ENCODE measurements around the gene FABP3. TPM values are rescaled to one million over a fixed set of nuclear protein-coding genes. Genes with fewer than 3 reads are reported as not detected.

Gene FABP3
- total and polyA plus RNA-seq, 2 donors (not counting 3 experiments of a cell fraction or from before 2014, with no cell fraction given), result 0.84 to 2.6 TPM

GRCh38 chr1:31396633-31397351, 23.9 kb upstream of the FABP3 start:
- no peak overlapping the region for H3K9ac ChIP-seq (replicated peaks; ENCODE audit: extremely low read depth, insufficient read depth, low read length)
- no peak overlapping the region for H3K4me2 ChIP-seq (ENCODE audit: insufficient read depth, low read length)
- DNase-seq (ENCODE audit: low read depth, low spot score) (no peak), FAIRE-seq (no peak)
- no peaks in the 10 kb centered on the region for H3K36me3 ChIP-seq (ENCODE audit: control insufficient read depth in 2 of 2, extremely low read depth in 1 of 2, insufficient read depth in 2 of 2, low read length in 2 of 2)
- ChIA-PET CTCF (interaction anchor here (1.0 to 13.9 kb wide), 3 partner anchors 23 to 152 kb away, joined by 3 to 236 read pairs (median 36); partner anchors contain the start of gene SERINC2), POLR2A (no interaction called here)
- intact Hi-C loops (cut with micrococcal nuclease), result loop anchor here (10.0 kb wide), 3 partner anchors 212 to 388 kb away; partner anchors contain the start of gene HCRTR1
- dilution Hi-C loops (cut with MboI; ENCODE audit: extremely low pct_ligation_motif_present, low sequenced_read_pairs), result no loop called here
- no peak overlapping the region for H3K27ac ChIP-seq (ENCODE audit: insufficient read depth, low read depth, low read length)
- peaks cover 5% of the 10 kb centered on the region for H3K4me1 ChIP-seq (ENCODE audit: control insufficient read depth, extremely low read depth, insufficient read depth, low read length)
- no peaks in the 10 kb centered on the region for H4K20me1 ChIP-seq (replicated peaks; ENCODE audit: control insufficient read depth, extremely low read depth, insufficient read depth, low read length)
- TF ChIP-seq FOS (IDR thresholded peaks at IDR 0.05; ENCODE audit: borderline replicate concordance, insufficient read depth, low read length) (no peak), MYC (IDR thresholded peaks at IDR 0.05; ENCODE audit: low read depth, low read length) (no peak), CTCF (IDR thresholded peaks at IDR 0.05; ENCODE audit: extremely low read depth in 1 of 2, insufficient read depth in 1 of 2, low read depth in 1 of 2, low read length in 2 of 2) (peak; percentile 8 to 11), MAX (IDR thresholded peaks at IDR 0.05; ENCODE audit: insufficient read depth, insufficient read length) (no peak), GATA2 (IDR thresholded peaks at IDR 0.05; ENCODE audit: insufficient read depth, insufficient read length, low read depth, low read length) (no peak), EZH2 (IDR thresholded peaks at IDR 0.05; ENCODE audit: borderline replicate concordance, low read depth, low read length, severe bottlenecking) (no peak)
- no peaks in the 10 kb centered on the region for H3K9me3 ChIP-seq (replicated peaks; ENCODE audit: control insufficient read depth, insufficient read depth, low read length)
- no peaks in the 10 kb centered on the region for H3K79me2 ChIP-seq (ENCODE audit: control insufficient read depth, insufficient read depth, low read length)
- no peak overlapping the region for H3K4me3 ChIP-seq (replicated peaks in 1 of 3; ENCODE audit: insufficient read depth in 1 of 3, low read depth in 1 of 3, low read length in 3 of 3)
- H3K9me1 ChIP-seq (replicated peaks; ENCODE audit: control insufficient read depth, extremely low read depth, insufficient read depth, low read length), result no peaks in the 10 kb centered on the region
- no peak overlapping the region for H2AFZ ChIP-seq (ENCODE audit: low read depth, low read length)
- no peaks in the 10 kb centered on the region for H3K27me3 ChIP-seq (ENCODE audit: control insufficient read depth in 2 of 2, insufficient read depth in 2 of 2, low read length in 2 of 2)
- BruUV-seq (replicated peaks), result no TSS peak
